Measurements from ENCODE around the gene LCE6A.

LCE6A gene

GRCh38 chr1:152870831-152871730, 28.4 kb downstream of the LCE6A start:
- H2AFZ ChIP-seq (ENCODE audit: low read depth, low read length): no peak overlapping the region
- no peaks in the 10 kb centered on the region for H3K4me1 ChIP-seq (ENCODE audit: low read length)
- no peaks in the 10 kb centered on the region for H4K20me1 ChIP-seq (ENCODE audit: insufficient read depth, low read length)
- H3K9me3 ChIP-seq (ENCODE audit: insufficient read depth, low read length): no peaks in the 10 kb centered on the region
- no peaks in the 10 kb centered on the region for H3K79me2 ChIP-seq (ENCODE audit: low read length)
- no peak overlapping the region for H3K9ac ChIP-seq (ENCODE audit: low read length)
- TF ChIP-seq CTCF (IDR thresholded peaks at IDR 0.05; ENCODE audit: low read depth, low read length): peak; percentile 84
- TF ChIP-seq EZH2phosphoT487 (IDR thresholded peaks at IDR 0.05; ENCODE audit: low read depth): no peak
- peaks cover 60% of the 10 kb centered on the region for H3K27me3 ChIP-seq (ENCODE audit: low read depth, low read length)
- H3K4me2 ChIP-seq (ENCODE audit: low read length): no peak overlapping the region; the same call in 1 of the 2 replicates
- no peak overlapping the region for H3K4me3 ChIP-seq (ENCODE audit: low read length)
- H3K27ac ChIP-seq (ENCODE audit: low read length): no peak overlapping the region
- H3K36me3 ChIP-seq (replicated peaks; ENCODE audit: low read depth, low read length): no peaks in the 10 kb centered on the region

GRCh38 chr1:152871731-152872126, 29.1 kb downstream of the LCE6A start:
- no peaks in the 10 kb centered on the region for H4K20me1 ChIP-seq (ENCODE audit: insufficient read depth, low read length)
- no peak for TF ChIP-seq CTCF (IDR thresholded peaks at IDR 0.05; ENCODE audit: low read depth, low read length)
- no peak for TF ChIP-seq EZH2phosphoT487 (IDR thresholded peaks at IDR 0.05; ENCODE audit: low read depth)
- no peak overlapping the region for H3K4me3 ChIP-seq (ENCODE audit: low read length)
- peaks cover 53% of the 10 kb centered on the region for H3K27me3 ChIP-seq (ENCODE audit: low read depth, low read length)
- no peaks in the 10 kb centered on the region for H3K36me3 ChIP-seq (replicated peaks; ENCODE audit: low read depth, low read length)
- no peaks in the 10 kb centered on the region for H3K4me1 ChIP-seq (ENCODE audit: low read length)
- H3K79me2 ChIP-seq (ENCODE audit: low read length): no peaks in the 10 kb centered on the region
- H3K4me2 ChIP-seq (ENCODE audit: low read length): no peak overlapping the region
- no peak overlapping the region for H2AFZ ChIP-seq (ENCODE audit: low read depth, low read length)
- H3K9ac ChIP-seq (ENCODE audit: low read length): no peak overlapping the region
- no peak overlapping the region for H3K27ac ChIP-seq (ENCODE audit: low read length)
- no peaks in the 10 kb centered on the region for H3K9me3 ChIP-seq (ENCODE audit: insufficient read depth, low read length)

- TF ChIP-seq EZH2phosphoT487 (IDR thresholded peaks at IDR 0.05; ENCODE audit: low read depth) (no peak), CTCF (IDR thresholded peaks at IDR 0.05; ENCODE audit: low read depth, low read length) (no peak)
- Histone ChIP-seq H2AFZ (ENCODE audit: low read depth, low read length) (no peak overlapping the region), H3K9me3 (ENCODE audit: insufficient read depth, low read length) (no peaks in the 10 kb centered on the region), H3K27me3 (ENCODE audit: low read depth, low read length) (peaks cover 43% of the 10 kb centered on the region), H3K4me1 (ENCODE audit: low read length) (no peaks in the 10 kb centered on the region), H3K9ac (ENCODE audit: low read length) (no peak overlapping the region), H3K27ac (ENCODE audit: low read length) (no peak overlapping the region), H3K79me2 (ENCODE audit: low read length) (no peaks in the 10 kb centered on the region), H3K36me3 (replicated peaks; ENCODE audit: low read depth, low read length) (no peaks in the 10 kb centered on the region), H3K4me3 (ENCODE audit: low read length) (no peak overlapping the region), H3K4me2 (ENCODE audit: low read length) (no peak overlapping the region), H4K20me1 (ENCODE audit: insufficient read depth, low read length) (no peaks in the 10 kb centered on the region)
Observed at GRCh38 chr1:152873495-152873894, 30.8 kb downstream of the LCE6A start.

GRCh38 chr1:152876827-152877226, 34.2 kb downstream of the LCE6A start:
- Histone ChIP-seq H3K9ac (ENCODE audit: low read length) (no peak overlapping the region), H3K4me1 (ENCODE audit: low read length) (no peaks in the 10 kb centered on the region), H3K4me3 (ENCODE audit: low read length) (no peak overlapping the region), H4K20me1 (ENCODE audit: insufficient read depth, low read length) (no peaks in the 10 kb centered on the region), H3K79me2 (ENCODE audit: low read length) (no peaks in the 10 kb centered on the region), H3K27me3 (ENCODE audit: low read depth, low read length) (peaks cover 39% of the 10 kb centered on the region), H3K9me3 (ENCODE audit: insufficient read depth, low read length) (no peaks in the 10 kb centered on the region), H3K27ac (ENCODE audit: low read length) (no peak overlapping the region), H3K4me2 (ENCODE audit: low read length) (no peak overlapping the region), H2AFZ (ENCODE audit: low read depth, low read length) (no peak overlapping the region), H3K36me3 (replicated peaks; ENCODE audit: low read depth, low read length) (no peaks in the 10 kb centered on the region)
- TF ChIP-seq EZH2phosphoT487 (IDR thresholded peaks at IDR 0.05; ENCODE audit: low read depth) (no peak), CTCF (IDR thresholded peaks at IDR 0.05; ENCODE audit: low read depth, low read length) (no peak)
